Karpas-422 (cell line): Measurements from ENCODE around the gene RILPL1. TPM values are rescaled to one million over a fixed set of nuclear protein-coding genes. Genes with fewer than 3 reads are reported as not detected.
"Not testable (repeated sequence)": the region's sequence is repeated elsewhere in the genome, so short reads cannot be mapped to it uniquely, and the experiment has no call there.

Experiments used
- DNase-seq: peaks from one replicate; pipeline ENCODE4 v3.0.0-alpha.2; 2015
- H2AFZ ChIP-seq: fragments of 200-600 bp; sonication (generic); 2 replicates; pipeline ENCODE4 v1.6.1; 2014; ENCODE audit warnings: antibody characterized with exemption, low read length, mixed read lengths
- H3K27ac ChIP-seq: fragments of 200-600 bp; sonication (generic); 2 replicates; pipeline ENCODE4 v1.5.1; 2014; ENCODE audit warnings: mild to moderate bottlenecking, low read length, moderate library complexity
- H3K27me3 ChIP-seq: fragments of 200-600 bp; sonication (generic); 2 replicates; pipeline ENCODE4 v1.6.1; 2014; ENCODE audit warnings: low read length, mixed read lengths
- H3K36me3 ChIP-seq: fragments of 200-600 bp; sonication (generic); 2 replicates; pipeline ENCODE4 v1.6.1; 2014; ENCODE audit warnings: low read length, mixed read lengths; ENCODE audit not compliant: insufficient read depth
- H3K4me1 ChIP-seq: fragments of 200-600 bp; sonication (generic); 2 replicates; pipeline ENCODE4 v1.6.1; 2014; ENCODE audit warnings: mild to moderate bottlenecking, low read length, mixed read lengths
- H3K4me2 ChIP-seq: fragments of 200-600 bp; sonication (generic); 2 replicates; pipeline ENCODE4 v1.6.1; 2014; ENCODE audit warnings: low read length, low read depth, mild to moderate bottlenecking; ENCODE audit not compliant: poor library complexity, severe bottlenecking
- H3K4me3 ChIP-seq: fragments of 200-600 bp; sonication (generic); 2 replicates; pipeline ENCODE4 v1.5.1; 2014; ENCODE audit warnings: mild to moderate bottlenecking, antibody characterized with exemption, low read length, mixed read lengths
- H3K79me2 ChIP-seq: fragments of 200-600 bp; sonication (generic); 2 replicates; pipeline ENCODE4 v1.6.1; 2014; ENCODE audit warnings: mild to moderate bottlenecking, low read length, mixed read lengths
- H3K9ac ChIP-seq: fragments of 200-600 bp; sonication (generic); 2 replicates; pipeline ENCODE4 v1.6.0; 2014; ENCODE audit warnings: low read length
- H3K9me2 ChIP-seq: fragments of 200-600 bp; sonication (generic), shearing (Covaris generic); replicated peaks from 2 replicates; pipeline ENCODE4 v1.6.0; 2014; ENCODE audit warnings: mild to moderate bottlenecking, low read length, moderate library complexity; ENCODE audit not compliant: insufficient read depth
- H3K9me3 ChIP-seq: fragments of 300-700, 200-600 bp; sonication (generic); 2 replicates; pipeline ENCODE4 v1.6.1; 2014; ENCODE audit warnings: low read length, mixed read lengths
- H4K20me1 ChIP-seq: fragments of 200-600 bp; sonication (generic); 2 replicates; pipeline ENCODE4 v1.6.1; 2014; ENCODE audit warnings: mild to moderate bottlenecking, antibody characterized with exemption, low read length, low read depth; ENCODE audit not compliant: insufficient read depth
- total RNA-seq: library from RNA; depleted of rRNA; stranded (reverse); fragments of >200 nt; shearing (Covaris generic); gene quantifications from 2 replicates; pipeline ENCODE4 v1.2.3, GENCODE V29; 2014; ENCODE audit warnings: low replicate concordance

RILPL1 gene
- total RNA-seq, 1 experiment from 2014 or later = not detected

DNA sequence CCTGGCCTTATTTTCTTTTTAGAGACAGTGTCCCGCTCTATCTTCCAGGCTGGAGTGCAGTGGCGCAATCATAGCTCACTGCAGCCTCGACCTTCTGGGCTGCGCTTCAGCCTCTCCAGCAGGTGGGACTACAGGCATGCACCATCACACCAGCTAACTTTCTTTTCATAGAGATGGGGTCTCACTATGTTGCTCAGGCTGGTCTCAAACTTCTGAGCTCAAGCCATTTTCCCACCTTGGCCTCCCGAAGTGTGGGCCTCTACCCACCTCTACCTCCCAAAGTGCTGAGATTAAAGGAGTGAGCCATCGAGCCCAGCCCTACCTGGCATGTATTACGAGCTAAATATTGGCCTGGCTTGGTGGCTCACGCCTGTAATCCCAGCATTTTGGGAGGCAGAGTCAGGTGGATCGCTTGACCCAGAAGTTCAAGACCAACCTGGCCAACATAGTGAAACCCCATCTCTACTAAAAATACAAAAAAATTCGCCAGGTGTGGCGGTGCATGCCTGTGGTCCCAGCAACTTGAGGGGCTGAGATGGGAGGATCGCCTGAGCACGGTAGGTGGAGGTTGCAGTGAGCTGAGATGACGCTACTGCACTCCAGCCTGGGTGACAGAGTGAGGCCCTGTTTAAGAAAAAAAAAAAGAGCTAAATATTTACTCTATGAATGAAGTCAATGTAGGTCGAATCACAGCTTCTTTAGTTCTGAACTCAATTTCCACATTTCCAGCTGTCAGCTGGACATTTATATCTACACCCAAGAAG lies 7.6 kb upstream of the RILPL1 start:
- Histone ChIP-seq H3K4me3 (no peak overlapping the region), H3K79me2 (no peaks in the 10 kb centered on the region), H3K9me2 (no peaks in the 10 kb centered on the region), H3K27ac (no peak overlapping the region), H3K27me3 (no peaks in the 10 kb centered on the region), H3K9ac (no peak overlapping the region), H3K9me3 (no peaks in the 10 kb centered on the region), H4K20me1 (no peaks in the 10 kb centered on the region), H3K36me3 (no peaks in the 10 kb centered on the region), H3K4me1 (no peaks in the 10 kb centered on the region), H3K4me2 (no peak overlapping the region), H2AFZ (no peak overlapping the region)
- DNase-seq = no peak

DNA sequence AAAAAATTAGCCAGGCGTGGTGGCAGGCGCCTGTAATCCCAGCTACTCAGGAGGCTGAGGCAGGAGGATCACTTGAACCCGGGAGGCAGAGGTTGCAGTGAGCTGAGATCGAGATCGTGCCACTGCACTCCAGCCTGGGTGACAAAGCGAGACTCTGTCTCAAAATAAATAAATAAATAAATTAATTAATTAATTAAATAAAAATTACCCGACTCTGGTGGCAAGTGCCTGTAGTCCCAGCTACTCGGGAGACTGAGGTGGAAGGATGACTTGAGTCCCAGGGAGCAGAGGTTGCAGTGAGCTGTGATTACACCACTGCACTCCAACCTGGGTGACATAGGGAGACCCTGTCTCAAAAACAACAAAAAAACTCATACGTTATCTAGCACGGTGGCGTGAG lies 2.4 kb upstream of the RILPL1 start:
- H3K9ac ChIP-seq = not testable (repeated sequence)

DNA sequence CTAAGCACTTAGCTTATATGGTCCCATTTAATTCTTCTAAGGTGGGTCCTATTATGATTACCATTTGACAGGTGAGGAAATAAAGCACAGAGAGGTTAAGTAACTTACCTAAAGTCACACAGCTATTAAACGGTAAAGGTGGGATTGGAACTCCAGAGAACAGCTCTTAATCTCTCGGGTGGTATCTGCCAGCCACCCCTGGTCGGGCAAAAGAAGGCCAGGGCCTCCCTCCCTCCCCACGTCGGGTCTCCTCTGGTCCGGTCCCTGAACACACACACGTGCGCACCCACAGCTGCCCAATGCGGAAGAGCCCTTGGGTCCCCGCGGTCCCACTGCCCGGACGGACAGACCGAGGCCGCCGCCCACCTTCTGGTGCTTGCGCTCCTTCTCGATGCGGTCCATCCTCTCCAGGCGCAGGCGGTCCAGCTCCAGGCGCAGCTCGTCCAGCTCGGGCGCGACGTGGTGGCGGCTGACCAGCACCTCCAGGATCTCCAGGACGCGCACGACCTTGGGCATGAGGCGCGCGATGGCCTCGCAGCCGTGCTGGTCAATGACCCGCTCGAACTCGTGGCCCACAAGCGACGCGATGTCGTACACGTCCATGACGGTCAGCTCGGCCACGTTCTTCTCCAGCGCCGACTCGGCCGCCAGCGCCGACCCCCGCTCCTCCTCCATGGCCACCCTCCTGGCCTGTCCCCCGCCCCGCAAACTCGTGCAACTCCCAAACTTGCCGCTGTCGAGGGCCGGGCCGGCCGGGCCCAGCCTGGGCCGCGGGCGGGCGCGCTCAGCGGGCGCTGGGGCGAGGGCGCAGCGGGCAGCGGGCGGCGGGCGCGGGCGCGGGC lies 490 bp downstream of the RILPL1 start:
- H3K4me1 ChIP-seq = no peaks in the 10 kb centered on the region
- H3K9ac ChIP-seq = no peak overlapping the region
- H3K9me2 ChIP-seq = no peaks in the 10 kb centered on the region
- H3K9me3 ChIP-seq = no peaks in the 10 kb centered on the region
- no peak overlapping the region for H3K27ac ChIP-seq
- DNase-seq = no peak
- no peaks in the 10 kb centered on the region for H3K79me2 ChIP-seq
- no peak overlapping the region for H2AFZ ChIP-seq
- no peaks in the 10 kb centered on the region for H4K20me1 ChIP-seq
- H3K4me2 ChIP-seq = no peak overlapping the region
- no peak overlapping the region for H3K4me3 ChIP-seq
- H3K36me3 ChIP-seq = no peaks in the 10 kb centered on the region
- H3K27me3 ChIP-seq = no peaks in the 10 kb centered on the region

More for the DNA sequence above, 2.4 kb upstream of the RILPL1 start:
- not testable (repeated sequence) for H3K36me3 ChIP-seq, H4K20me1 ChIP-seq, H3K9me3 ChIP-seq, H3K27ac ChIP-seq, H3K79me2 ChIP-seq, H2AFZ ChIP-seq, H3K4me3 ChIP-seq, DNase-seq, H3K4me2 ChIP-seq, H3K4me1 ChIP-seq, H3K9me2 ChIP-seq, H3K27me3 ChIP-seq

DNA sequence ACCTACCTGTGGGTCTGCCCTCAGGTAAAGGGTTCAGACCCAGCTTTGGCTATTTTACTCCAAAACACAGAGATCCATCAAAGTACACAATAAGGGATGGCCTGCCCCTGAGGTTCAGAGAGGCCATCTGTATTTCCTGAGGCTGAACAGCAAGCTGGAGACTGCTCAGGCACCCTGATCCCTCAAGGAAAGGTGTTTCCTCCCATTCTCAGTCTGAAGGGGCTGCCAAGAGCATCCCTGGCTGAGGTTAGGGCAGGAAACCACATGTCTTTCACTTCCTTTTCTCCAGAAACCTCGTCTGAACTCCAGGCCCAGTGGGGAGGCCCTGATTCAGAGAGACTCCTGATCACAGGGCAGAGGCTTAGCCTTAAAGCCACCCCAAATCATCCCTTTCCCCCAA lies 1.5 kb downstream of the RILPL1 start:
- no peak overlapping the region for H2AFZ ChIP-seq
- H3K79me2 ChIP-seq = no peaks in the 10 kb centered on the region
- H3K4me1 ChIP-seq = no peaks in the 10 kb centered on the region
- no peaks in the 10 kb centered on the region for H4K20me1 ChIP-seq
- no peaks in the 10 kb centered on the region for H3K36me3 ChIP-seq
- DNase-seq = peak; percentile 52
- H3K9ac ChIP-seq = no peak overlapping the region
- no peaks in the 10 kb centered on the region for H3K9me2 ChIP-seq
- H3K27me3 ChIP-seq = no peaks in the 10 kb centered on the region
- H3K4me2 ChIP-seq = no peak overlapping the region
- H3K9me3 ChIP-seq = no peaks in the 10 kb centered on the region
- H3K27ac ChIP-seq = no peak overlapping the region
- H3K4me3 ChIP-seq = no peak overlapping the region

DNA sequence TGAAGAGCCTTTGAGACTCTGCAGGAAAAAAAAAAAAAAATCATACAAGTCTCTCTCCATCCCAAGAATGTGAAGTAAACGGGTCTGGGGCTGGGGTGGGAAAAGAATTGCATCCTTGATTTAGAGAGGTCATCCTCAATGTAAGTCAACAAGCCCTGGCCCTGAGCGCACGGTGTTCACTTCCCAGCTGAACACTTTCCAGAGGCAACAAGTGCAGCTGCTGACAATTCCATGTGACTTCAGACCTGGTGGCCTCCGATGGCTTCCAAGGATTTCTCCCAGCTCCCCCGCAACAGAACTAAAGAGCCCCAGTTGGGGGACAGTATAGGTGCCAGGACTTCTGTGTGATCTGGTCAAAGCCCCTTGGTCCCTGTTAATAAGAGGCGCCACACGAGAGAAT lies 2.4 kb downstream of the RILPL1 start:
- H3K9me3 ChIP-seq = no peaks in the 10 kb centered on the region
- no peaks in the 10 kb centered on the region for H3K9me2 ChIP-seq
- no peaks in the 10 kb centered on the region for H3K27me3 ChIP-seq
- H3K79me2 ChIP-seq = no peaks in the 10 kb centered on the region
- H2AFZ ChIP-seq = no peak overlapping the region
- no peaks in the 10 kb centered on the region for H3K4me1 ChIP-seq
- no peak for DNase-seq
- H3K9ac ChIP-seq = no peak overlapping the region
- no peak overlapping the region for H3K4me3 ChIP-seq
- no peaks in the 10 kb centered on the region for H4K20me1 ChIP-seq
- H3K4me2 ChIP-seq = no peak overlapping the region
- no peak overlapping the region for H3K27ac ChIP-seq
- no peaks in the 10 kb centered on the region for H3K36me3 ChIP-seq

DNA sequence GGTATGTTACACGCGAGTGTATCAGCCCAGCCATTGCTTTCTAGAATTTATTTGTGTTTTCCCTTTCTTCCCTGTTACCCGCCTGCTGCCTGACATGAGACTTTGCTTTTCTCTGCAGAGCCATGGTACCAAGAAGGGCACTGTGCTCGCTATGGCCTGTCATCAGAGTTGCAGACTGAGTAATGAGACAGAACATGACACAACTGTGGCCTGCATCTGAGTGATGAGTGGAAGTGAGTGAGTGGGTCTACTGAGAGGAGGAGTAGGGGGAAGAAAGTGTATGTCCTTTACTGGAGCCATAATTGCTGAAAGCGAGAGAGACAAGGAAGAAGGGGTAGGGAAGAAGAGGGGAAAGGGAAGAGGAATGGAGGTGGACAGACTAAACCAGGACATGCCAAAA lies 2.9 kb downstream of the RILPL1 start:
- Histone ChIP-seq H3K4me1 (no peaks in the 10 kb centered on the region), H3K36me3 (no peaks in the 10 kb centered on the region), H3K9ac (no peak overlapping the region), H2AFZ (no peak overlapping the region), H3K9me3 (no peaks in the 10 kb centered on the region), H3K27ac (no peak overlapping the region), H3K4me2 (no peak overlapping the region), H3K9me2 (no peaks in the 10 kb centered on the region), H3K4me3 (no peak overlapping the region), H4K20me1 (no peaks in the 10 kb centered on the region), H3K79me2 (no peaks in the 10 kb centered on the region), H3K27me3 (no peaks in the 10 kb centered on the region)
- DNase-seq = no peak

DNA sequence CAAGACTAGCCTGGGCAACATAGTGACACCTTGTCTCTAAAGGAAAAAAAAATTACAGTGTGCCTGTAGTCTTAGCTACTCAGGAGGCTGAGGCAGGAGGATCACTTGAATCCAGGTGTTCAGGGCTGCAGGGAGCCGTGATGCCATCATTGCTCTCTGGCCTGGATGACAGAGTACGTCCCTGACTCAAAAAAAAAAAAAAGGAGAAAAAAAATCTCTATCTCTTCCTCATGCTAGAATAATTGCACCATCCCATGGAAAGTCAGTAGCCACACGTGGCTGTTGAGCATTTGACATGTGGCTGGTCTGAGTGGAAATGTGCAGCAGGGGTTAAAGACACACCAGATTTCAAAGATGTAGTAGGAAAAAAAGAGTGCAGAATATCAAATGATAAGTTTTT lies 3.8 kb downstream of the RILPL1 start:
- Histone ChIP-seq H3K9ac (no peak overlapping the region), H3K4me1 (no peaks in the 10 kb centered on the region), H3K9me2 (no peaks in the 10 kb centered on the region), H4K20me1 (no peaks in the 10 kb centered on the region), H2AFZ (no peak overlapping the region), H3K79me2 (no peaks in the 10 kb centered on the region), H3K9me3 (no peaks in the 10 kb centered on the region), H3K4me3 (no peak overlapping the region), H3K4me2 (no peak overlapping the region), H3K36me3 (no peaks in the 10 kb centered on the region), H3K27ac (no peak overlapping the region), H3K27me3 (no peaks in the 10 kb centered on the region)
- DNase-seq = no peak

DNA sequence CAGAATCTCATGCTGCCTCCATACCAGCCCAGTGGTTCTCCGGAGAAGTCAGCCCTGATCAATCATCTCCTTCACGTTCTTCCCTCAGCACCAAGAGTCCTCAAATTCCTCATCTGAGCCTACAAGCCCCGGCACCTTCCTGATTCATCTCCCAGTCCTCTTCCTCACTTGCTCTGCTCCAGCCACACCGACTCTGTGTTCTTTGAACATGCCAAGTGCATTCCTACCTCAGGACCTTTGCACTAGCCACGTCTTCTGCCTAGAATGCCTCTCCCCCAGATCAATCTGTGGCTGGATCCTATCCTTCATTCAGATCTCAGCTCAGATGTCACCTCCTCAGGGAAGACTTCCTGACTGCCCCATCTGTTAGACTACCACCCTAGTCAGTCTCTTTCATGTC lies 4.7 kb downstream of the RILPL1 start:
- no peaks in the 10 kb centered on the region for H3K9me3 ChIP-seq
- H3K4me1 ChIP-seq = no peaks in the 10 kb centered on the region
- H3K4me3 ChIP-seq = no peak overlapping the region
- no peaks in the 10 kb centered on the region for H3K79me2 ChIP-seq
- DNase-seq = no peak
- H3K27me3 ChIP-seq = no peaks in the 10 kb centered on the region
- no peak overlapping the region for H3K9ac ChIP-seq
- H3K4me2 ChIP-seq = no peak overlapping the region
- no peak overlapping the region for H2AFZ ChIP-seq
- H3K9me2 ChIP-seq = no peaks in the 10 kb centered on the region
- no peaks in the 10 kb centered on the region for H4K20me1 ChIP-seq
- H3K36me3 ChIP-seq = no peaks in the 10 kb centered on the region
- no peak overlapping the region for H3K27ac ChIP-seq
